Ramos (cell line): ENCODE measurements around the gene CIC.

ENCODE experiments used
- in situ Hi-C: fragments of 300-500 bp; cut with MboI; formaldehyde crosslinking; loops from one replicate; pipeline ENCODE4 v1.14.3; 2022; ENCODE audit warnings: low sequenced_read_pairs; ENCODE audit not compliant: unreplicated experiment

Gene CIC

DNA sequence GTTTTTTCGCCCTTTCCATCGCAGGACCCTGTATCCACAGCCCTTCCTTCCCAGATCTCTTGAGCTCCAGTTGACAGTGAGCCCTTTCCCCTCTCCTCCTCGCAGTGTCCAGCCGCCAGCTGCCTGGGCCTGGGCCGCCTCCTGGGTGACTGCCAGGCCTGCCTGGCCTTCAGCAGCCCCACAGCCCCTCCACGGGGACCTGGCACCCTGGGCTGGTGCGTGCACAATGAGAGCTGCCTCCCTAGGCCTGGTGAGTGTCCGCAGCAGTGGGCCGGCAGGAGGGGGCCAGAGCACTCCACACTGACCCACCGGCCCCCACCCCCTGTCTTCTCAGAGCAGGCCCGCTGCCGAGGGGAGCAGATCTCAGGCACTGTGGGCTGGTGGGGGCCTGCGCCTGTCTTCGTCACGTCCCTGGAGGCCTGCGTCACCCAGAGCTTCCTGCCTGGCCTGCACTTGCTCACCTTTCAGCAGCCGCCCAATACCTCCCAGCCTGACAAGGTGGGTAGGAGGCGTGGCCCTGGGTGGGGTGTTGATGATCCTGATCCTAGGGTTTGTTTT lies 75.4 kb downstream of the CIC start:
- in situ Hi-C loops: no loop called here
